Testis (tissue), 3 donors: ENCODE measurements around the gene GRID1. TPM values are rescaled to one million over a fixed set of nuclear protein-coding genes. Genes with fewer than 3 reads are reported as not detected.

Experiments
- DNase-seq: peaks from one replicate; pipeline ENCODE4 v3.0.0-alpha.2; 2019
- H3K27ac ChIP-seq, 2 donors: fragments of 200-600 bp; sonication (generic); one replicate each; pipeline ENCODE4 v1.5.1; 2019
- H3K27me3 ChIP-seq: fragments of 200-600 bp; sonication (generic); one replicate; pipeline ENCODE4 v1.5.1; 2019
- H3K36me3 ChIP-seq: fragments of 200-600 bp; sonication (generic); one replicate; pipeline ENCODE4 v1.5.1; 2017; ENCODE audit warnings: low read depth; ENCODE audit errors: missing control alignments
- H3K4me1 ChIP-seq: fragments of 200-600 bp; sonication (generic); one replicate; pipeline ENCODE4 v1.5.1; 2019
- H3K4me3 ChIP-seq, 2 donors: fragments of 200-600 bp; sonication (generic); one replicate each; pipeline ENCODE4 v1.5.1; 2017 to 2019
- H3K9me3 ChIP-seq: fragments of 200-600 bp; sonication (generic); one replicate; pipeline ENCODE4 v1.5.1; 2017
- POLR2A ChIP-seq: fragments of 450-650 bp; IDR thresholded peaks from one replicate; pipeline ENCODE4 v1.6.1; 2017; ENCODE audit warnings: antibody characterized with exemption, mild to moderate bottlenecking, moderate library complexity
- WGBS, 2 donors: methylation state at CpG; one replicate each; pipeline ENCODE4 v1.1.5; 2018; 5-methylcytosine and 5-hydroxymethylcytosine counted together
- intact Hi-C: fragments of 100-400 bp; cut with DNase I; formaldehyde crosslinking; loops from one replicate; pipeline ENCODE4 v1.15.1; 2023; ENCODE audit warnings: low total_unique reads
- polyA plus RNA-seq: library from polyadenylated mRNA; stranded (reverse); fragments of 350-450 nt; fragmentation: Illumina TruSeq; extraction: RNeasy Lipid Tissue Mini Kit (QIAGEN cat#74804); gene quantifications from one replicate; pipeline ENCODE4 v1.2.3, GENCODE V29; 2014; ENCODE audit warnings: low read depth, low replicate concordance; ENCODE audit not compliant: insufficient read depth
- total RNA-seq, 2 donors: library from RNA; depleted of rRNA; stranded (reverse); fragments of >200 nt; gene quantifications; one replicate each; pipeline ENCODE4 v1.2.3, GENCODE V29; 2016
- TF ChIP-seq, protein P1 (sequence below), 3 experiments: fragments of 450-650 bp in 2 of 3; fragments of 200-600 bp in 1 of 3; sonication (generic) in 1 of 3; IDR thresholded peaks; one replicate each; pipeline ENCODE4 v1.5.1; 2016 to 2019; ENCODE audit warnings: antibody characterized with exemption in 3 of 3, mild to moderate bottlenecking in 2 of 3, moderate library complexity in 1 of 3

The GRID1 gene
- total and polyA plus RNA-seq, 3 donors from 2014 or later: 7.4 to 16.7 (median 8.1) TPM

DNA sequence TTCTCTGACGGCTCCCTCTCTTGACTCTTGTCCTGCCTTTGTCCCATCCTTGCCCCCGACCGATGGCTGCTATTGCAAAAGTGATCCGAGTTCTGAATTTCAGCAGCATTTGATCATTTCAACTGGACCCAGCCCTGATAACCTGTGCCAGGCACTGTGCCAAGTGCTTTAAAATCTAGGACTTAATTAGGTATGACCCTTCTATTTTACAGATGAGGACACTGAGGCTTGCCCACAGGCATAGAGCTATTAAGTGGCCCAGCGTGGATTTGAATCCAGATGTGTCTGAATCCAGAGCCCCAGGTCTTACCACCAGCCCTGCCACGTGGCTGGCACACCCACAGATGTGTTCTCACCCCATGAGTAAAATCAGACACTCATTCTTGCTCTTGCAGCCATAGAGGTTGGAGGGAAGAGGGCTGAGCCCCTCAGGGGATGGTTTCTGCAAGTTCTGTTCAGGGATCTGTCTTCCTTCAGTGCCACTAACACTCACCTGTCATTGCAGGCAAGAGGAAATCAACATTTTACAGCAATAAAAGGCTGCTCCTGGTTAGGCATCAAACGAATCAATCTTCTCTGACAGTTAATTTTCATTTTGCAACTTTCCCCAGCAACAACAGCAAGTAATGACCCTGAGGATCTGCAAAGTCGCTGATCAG, 101.2 kb downstream of the GRID1 start:
- DNase-seq: no peak
- no peaks in the 10 kb centered on the region for H3K36me3 ChIP-seq
- H3K27me3 ChIP-seq: no peaks in the 10 kb centered on the region
- peaks cover 6% of the 10 kb centered on the region for H3K4me1 ChIP-seq
- WGBS, 2 donors: 80 to 86% methylated on average over 8 of the region's 8 CpGs
- intact Hi-C loops: no loop called here
- TF ChIP-seq, protein P1, sequence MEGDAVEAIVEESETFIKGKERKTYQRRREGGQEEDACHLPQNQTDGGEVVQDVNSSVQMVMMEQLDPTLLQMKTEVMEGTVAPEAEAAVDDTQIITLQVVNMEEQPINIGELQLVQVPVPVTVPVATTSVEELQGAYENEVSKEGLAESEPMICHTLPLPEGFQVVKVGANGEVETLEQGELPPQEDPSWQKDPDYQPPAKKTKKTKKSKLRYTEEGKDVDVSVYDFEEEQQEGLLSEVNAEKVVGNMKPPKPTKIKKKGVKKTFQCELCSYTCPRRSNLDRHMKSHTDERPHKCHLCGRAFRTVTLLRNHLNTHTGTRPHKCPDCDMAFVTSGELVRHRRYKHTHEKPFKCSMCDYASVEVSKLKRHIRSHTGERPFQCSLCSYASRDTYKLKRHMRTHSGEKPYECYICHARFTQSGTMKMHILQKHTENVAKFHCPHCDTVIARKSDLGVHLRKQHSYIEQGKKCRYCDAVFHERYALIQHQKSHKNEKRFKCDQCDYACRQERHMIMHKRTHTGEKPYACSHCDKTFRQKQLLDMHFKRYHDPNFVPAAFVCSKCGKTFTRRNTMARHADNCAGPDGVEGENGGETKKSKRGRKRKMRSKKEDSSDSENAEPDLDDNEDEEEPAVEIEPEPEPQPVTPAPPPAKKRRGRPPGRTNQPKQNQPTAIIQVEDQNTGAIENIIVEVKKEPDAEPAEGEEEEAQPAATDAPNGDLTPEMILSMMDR (IDR thresholded peaks at IDR 0.05): no peak
- TF ChIP-seq POLR2A: no peak
- H3K9me3 ChIP-seq: no peaks in the 10 kb centered on the region
- H3K4me3 ChIP-seq: no peak overlapping the region
- H3K27ac ChIP-seq: no peak overlapping the region

DNA sequence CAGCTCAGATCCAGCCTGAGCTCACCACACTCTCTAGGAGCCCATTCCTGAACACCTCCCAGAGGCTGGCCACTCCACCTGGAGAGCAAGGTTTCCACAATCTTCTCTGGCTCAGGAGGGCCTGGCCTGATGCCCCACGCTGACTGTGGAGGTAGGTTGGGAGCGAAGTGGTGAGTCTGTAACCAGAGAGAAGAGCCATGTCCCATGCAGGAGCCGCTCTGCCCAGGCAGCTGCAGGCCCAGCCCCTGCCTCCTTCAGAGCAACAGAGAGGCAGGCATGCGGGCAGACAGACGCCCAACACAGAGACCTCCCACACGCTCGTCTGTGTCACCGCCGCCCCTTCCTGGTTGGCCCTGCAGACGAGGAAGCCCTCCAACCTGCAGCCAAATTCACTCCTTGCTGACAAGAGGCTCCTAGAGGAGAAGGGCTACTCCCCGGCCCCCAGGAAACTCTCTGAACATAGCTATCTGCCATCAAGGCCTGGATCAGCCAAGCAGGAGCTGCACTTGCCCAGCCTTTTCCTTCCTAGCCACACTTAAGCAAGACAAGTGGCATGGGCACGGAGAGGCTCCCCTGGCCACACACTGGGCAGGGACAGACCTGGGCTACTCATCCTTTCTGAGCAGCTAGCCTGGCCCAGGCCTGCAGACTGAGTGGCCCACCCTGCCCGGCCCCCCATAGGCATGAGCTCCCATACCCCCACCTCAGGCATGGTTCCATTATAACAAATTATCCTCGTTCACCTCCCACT, 101.9 kb downstream of the GRID1 start:
- peak; percentile 13 for DNase-seq
- WGBS, 2 donors: 62 to 78% methylated on average over 3 to 14 of the region's 14 CpGs
- TF ChIP-seq, protein P1 (IDR thresholded peaks at IDR 0.05): no peak
- no peak for TF ChIP-seq POLR2A

DNA sequence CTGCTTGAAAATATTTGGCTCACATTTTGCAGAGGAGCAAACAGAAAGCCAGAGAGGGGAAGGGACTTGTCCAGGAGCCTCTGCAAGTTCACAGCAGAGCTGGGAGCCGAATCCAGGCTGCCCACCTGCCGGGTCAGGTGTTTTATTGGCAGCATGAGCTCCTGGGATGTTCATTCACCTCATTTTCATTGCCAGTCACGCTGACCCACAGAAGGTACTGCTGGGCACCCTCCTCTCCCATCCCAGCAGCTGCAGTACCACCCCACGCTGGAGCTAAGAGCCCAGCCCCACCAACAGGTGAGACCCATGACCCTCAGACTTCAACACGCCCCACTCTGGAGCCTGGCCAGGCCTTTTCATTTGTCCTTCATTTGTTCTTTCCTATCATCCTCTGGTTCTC, 102.7 kb downstream of the GRID1 start:
- TF ChIP-seq POLR2A: no peak
- TF ChIP-seq, protein P1 (IDR thresholded peaks at IDR 0.05): no peak
- Histone ChIP-seq H3K27me3 (no peaks in the 10 kb centered on the region), H3K9me3 (no peaks in the 10 kb centered on the region), H3K4me1 (peaks cover 6% of the 10 kb centered on the region), H3K4me3 (no peak overlapping the region), H3K36me3 (no peaks in the 10 kb centered on the region), H3K27ac (no peak overlapping the region)
- intact Hi-C loops: no loop called here
- DNase-seq: peak; percentile 7
- 77 to 88% methylated on average over 5 of the region's 5 CpGs for WGBS, 2 donors

More for the DNA sequence above, 101.9 kb downstream of the GRID1 start:
- peaks cover 6% of the 10 kb centered on the region for H3K4me1 ChIP-seq
- H3K4me3 ChIP-seq: no peak overlapping the region
- no peaks in the 10 kb centered on the region for H3K36me3 ChIP-seq
- H3K9me3 ChIP-seq: no peaks in the 10 kb centered on the region
- intact Hi-C loops: no loop called here
- H3K27ac ChIP-seq: no peak overlapping the region
- no peaks in the 10 kb centered on the region for H3K27me3 ChIP-seq

DNA sequence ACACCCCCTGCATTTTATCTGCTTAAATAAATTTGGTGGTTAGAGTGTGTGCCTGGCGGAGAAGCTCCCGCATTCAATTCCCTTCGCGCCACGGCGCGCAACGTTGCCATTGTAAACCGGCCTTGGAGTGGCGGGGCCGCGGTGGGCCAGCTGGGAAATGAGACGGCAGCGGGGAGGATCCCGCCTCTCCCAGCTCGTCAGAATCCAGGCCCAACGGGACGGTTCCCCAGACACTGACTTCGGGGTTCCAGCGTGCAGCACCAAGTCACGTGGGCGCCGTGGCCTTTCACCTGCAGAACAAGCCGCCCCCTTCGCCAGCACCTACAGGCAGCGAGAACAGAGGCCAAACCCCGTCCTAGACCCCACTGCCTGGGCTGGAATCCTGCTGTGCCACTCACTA, 103.4 kb downstream of the GRID1 start:
- Histone ChIP-seq H3K27me3 (no peaks in the 10 kb centered on the region), H3K36me3 (no peaks in the 10 kb centered on the region), H3K4me1 (peaks cover 6% of the 10 kb centered on the region), H3K27ac (no peak overlapping the region), H3K9me3 (no peaks in the 10 kb centered on the region), H3K4me3 (peak overlapping the region; percentile 21 to 34)
- 25 to 52% methylated on average over 26 to 27 of the region's 27 CpGs for WGBS, 2 donors
- peak; percentile 35 for DNase-seq
- no peak for TF ChIP-seq POLR2A
- TF ChIP-seq, protein P1 (IDR thresholded peaks at IDR 0.05): no peak
- intact Hi-C loops: no loop called here
